Effector memory CD8-positive, alpha-beta T cell (primary cell): ENCODE measurements around the gene ADARB1.
A peak's percentile ranks its signal among the peaks of the same experiment; 100 is the strongest.

Experiments used
- ATAC-seq: fragments of 150-1000 bp; cut with Tn5 transposase; replicated peaks from 2 replicates; pipeline ENCODE4 v1.10.0; 2021; ENCODE audit warnings: mild to moderate bottlenecking, moderate library complexity
- DNase-seq, 3 experiments: peaks; one replicate each; pipeline ENCODE4 v3.0.0; 2021
- H3K27ac Mint-ChIP-seq, 2 donors: one replicate each; pipeline ENCODE4 v1.8.0; 2022; ENCODE audit warnings: mild to moderate bottlenecking in 2 of 2, mixed read lengths in 2 of 2, moderate library complexity in 2 of 2
- H3K27me3 Mint-ChIP-seq, 2 donors: one replicate each; pipeline ENCODE4 v1.8.0; 2022; ENCODE audit warnings: mixed read lengths in 2 of 2
- H3K36me3 Mint-ChIP-seq: one replicate; pipeline ENCODE4 v1.8.0; 2022; ENCODE audit warnings: mild to moderate bottlenecking, moderate library complexity, mixed read lengths; ENCODE audit not compliant: insufficient read depth
- H3K4me1 Mint-ChIP-seq, 2 donors: one replicate each; pipeline ENCODE4 v1.8.0; 2022; ENCODE audit warnings: low read depth in 2 of 2, mixed read lengths in 2 of 2
- H3K4me3 Mint-ChIP-seq, 2 donors: one replicate each; pipeline ENCODE4 v1.8.0; 2022; ENCODE audit warnings: mild to moderate bottlenecking in 2 of 2, mixed read lengths in 2 of 2, moderate library complexity in 2 of 2
- H3K9me3 Mint-ChIP-seq, 2 donors: one replicate each; pipeline ENCODE4 v1.8.0; 2022; ENCODE audit warnings: mixed read lengths in 2 of 2

Gene ADARB1

GRCh38 chr21:45069711-45070110 is 4.7 kb upstream of the ADARB1 start:
- ATAC-seq, result no peak
- Mint-ChIP-seq H3K27me3 (no peaks in the 10 kb centered on the region), H3K4me3 (no peak overlapping the region), H3K9me3 (no peaks in the 10 kb centered on the region), H3K27ac (no peak overlapping the region), H3K4me1 (peaks cover 5% of the 10 kb centered on the region in 2 donors), H3K36me3 (peaks cover 5% of the 10 kb centered on the region)
- DNase-seq, result no peak

DNA sequence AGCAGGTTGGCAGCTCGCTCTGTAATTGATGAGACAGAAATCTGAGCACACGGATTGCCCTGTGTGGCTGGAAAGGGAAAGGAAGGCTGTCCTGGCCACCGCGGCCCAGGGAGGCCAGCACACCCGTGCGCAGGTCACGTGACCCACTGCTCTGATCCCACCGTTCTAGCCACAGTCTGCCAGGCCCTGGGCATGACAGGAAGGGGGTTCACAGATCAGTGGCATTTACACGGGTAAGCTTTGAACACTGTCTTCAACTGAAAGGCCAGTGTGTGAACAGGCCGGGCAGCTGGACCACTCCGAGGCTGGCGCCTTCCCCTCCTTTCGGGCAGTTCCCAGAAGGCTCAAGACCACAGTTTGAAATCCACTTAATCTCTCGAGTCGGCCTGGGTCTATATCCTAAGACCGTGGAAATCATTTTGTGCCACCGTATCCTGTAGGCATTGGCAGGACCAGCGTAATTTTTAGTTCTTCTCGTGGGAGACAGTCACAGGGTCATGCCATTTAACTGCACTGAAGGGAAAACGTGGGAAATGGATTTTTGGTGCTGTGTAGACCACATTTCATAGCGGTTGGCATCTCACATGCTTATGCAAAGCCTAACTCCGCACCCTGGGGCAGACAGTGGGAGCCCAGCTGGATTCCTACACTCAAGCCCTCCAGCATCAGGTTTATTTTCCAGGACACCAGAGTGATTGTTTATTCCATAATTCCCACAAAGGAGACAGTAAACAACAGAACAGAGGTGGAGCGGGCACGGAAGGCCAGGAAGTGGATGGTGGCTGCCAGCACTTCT is 3.1 kb upstream of the ADARB1 start:
- H3K27me3 Mint-ChIP-seq, result no peaks in the 10 kb centered on the region
- no peak for DNase-seq
- peaks cover 10 to 13% of the 10 kb centered on the region in 2 donors for H3K4me1 Mint-ChIP-seq
- H3K36me3 Mint-ChIP-seq, result peaks cover 5% of the 10 kb centered on the region
- no peak overlapping the region for H3K4me3 Mint-ChIP-seq
- H3K9me3 Mint-ChIP-seq, result no peaks in the 10 kb centered on the region
- H3K27ac Mint-ChIP-seq, result no peak overlapping the region
- no peak for ATAC-seq

DNA sequence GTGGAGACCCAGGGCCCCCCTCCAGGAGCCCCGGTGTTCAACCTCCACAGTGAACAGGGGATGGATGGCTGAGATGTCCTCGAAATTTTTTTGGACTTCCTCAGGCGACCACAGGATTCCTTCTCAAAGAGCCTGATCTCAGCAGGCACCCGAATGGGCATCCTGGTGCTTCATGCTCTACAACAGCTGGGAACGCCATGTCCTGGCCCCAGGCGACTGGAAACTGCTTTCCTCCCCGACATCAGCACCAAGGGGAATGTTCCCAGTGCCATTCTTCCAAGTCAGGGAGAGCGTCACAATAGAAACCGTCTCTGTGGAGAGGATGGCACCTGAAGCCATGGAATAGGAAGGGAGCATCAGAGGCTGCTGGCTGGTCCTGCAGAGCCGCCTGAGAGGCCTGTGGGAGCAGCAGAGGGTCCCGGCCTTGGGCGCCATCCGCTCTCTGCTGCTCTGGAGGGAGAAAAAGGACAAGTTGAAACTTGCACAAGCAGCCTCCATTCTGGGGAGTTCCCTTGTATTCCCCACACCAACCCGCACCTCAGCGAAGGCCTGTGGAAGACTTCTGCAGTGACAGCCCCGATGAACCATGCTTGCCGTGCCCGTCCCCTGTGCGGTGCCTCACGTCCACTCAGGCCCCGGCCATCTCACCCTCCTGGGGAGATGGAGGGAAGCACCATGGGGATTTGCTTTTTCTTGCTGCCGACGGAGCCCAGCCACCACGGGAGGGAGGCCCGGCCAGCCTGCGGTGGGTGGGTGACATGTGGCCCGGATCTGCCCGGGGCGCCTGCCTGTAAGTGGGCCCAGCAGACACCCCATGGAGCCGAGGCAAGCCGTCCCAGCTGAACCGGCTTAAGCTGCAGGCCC is 2.3 kb upstream of the ADARB1 start:
- no peaks in the 10 kb centered on the region for H3K27me3 Mint-ChIP-seq
- no peak overlapping the region for H3K4me3 Mint-ChIP-seq
- no peak overlapping the region for H3K27ac Mint-ChIP-seq

GRCh38 chr21:45072738-45073300 is 1.6 kb upstream of the ADARB1 start:
- DNase-seq (no peak), ATAC-seq (no peak)
- Mint-ChIP-seq H3K27ac (no peak overlapping the region), H3K9me3 (no peaks in the 10 kb centered on the region), H3K36me3 (peaks cover 8% of the 10 kb centered on the region), H3K27me3 (no peaks in the 10 kb centered on the region), H3K4me1 (peaks cover 17 to 24% of the 10 kb centered on the region in 2 donors), H3K4me3 (peak overlapping the region in 1 of 2 donors; percentile 96)

More for the DNA sequence above, 2.3 kb upstream of the ADARB1 start:
- H3K36me3 Mint-ChIP-seq, result peaks cover 5% of the 10 kb centered on the region
- peaks cover 14 to 22% of the 10 kb centered on the region in 2 donors for H3K4me1 Mint-ChIP-seq
- DNase-seq (no peak), ATAC-seq (no peak)
- H3K9me3 Mint-ChIP-seq, result no peaks in the 10 kb centered on the region

GRCh38 chr21:45073301-45074047 is 906 bp upstream of the ADARB1 start:
- Mint-ChIP-seq H3K27ac (peak overlapping the region; percentile 86 to 98), H3K4me1 (peaks cover 23 to 31% of the 10 kb centered on the region in 2 donors), H3K36me3 (peaks cover 11% of the 10 kb centered on the region), H3K4me3 (peak overlapping the region; percentile 96 to 98), H3K9me3 (no peaks in the 10 kb centered on the region), H3K27me3 (no peaks in the 10 kb centered on the region)
- DNase-seq (no peak), ATAC-seq (no peak)

DNA sequence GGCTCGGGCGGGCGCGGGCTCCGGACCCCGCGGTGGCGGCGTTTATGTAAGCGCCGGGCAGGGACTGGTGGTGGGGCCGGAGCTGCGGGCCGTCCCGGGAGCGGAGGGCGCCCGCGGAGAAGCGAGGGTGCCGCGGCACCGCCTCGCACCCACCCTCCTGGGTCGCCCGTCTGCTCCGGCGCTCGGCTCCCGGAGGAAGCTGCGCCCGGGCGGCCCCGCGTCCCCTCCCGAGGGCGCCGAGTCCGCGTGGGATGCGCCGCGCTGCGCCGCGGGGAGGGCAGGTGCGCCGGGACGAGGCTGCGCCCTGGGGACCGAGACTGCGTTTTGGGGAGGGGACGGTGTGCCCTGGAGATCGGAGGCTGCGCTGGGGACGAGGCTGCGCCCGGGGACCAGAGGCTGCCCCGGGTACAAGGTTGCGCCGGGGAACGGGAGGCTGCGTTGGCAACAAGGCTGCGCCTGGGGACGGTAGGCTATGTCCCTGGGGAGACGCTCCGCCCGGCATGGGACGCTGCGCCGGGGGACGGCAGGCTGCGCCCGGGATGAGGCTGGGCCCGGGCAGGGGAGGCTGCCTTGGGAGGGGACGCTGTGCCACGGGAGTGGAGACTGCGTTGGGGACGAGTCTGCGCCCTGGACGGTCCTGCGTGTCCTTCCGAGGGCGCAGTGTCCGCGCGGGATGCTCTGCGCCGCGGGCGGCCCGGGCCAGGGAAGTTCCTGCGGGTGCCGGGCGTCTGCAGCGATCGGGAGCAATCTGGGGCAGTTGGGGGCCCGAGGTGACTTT is 627 bp downstream of the ADARB1 start:
- Mint-ChIP-seq H3K36me3 (peaks cover 18% of the 10 kb centered on the region), H3K4me1 (peaks cover 38 to 44% of the 10 kb centered on the region in 2 donors), H3K9me3 (no peaks in the 10 kb centered on the region), H3K27me3 (no peaks in the 10 kb centered on the region), H3K4me3 (peak overlapping the region; percentile 78 to 79), H3K27ac (peak overlapping the region in 1 of 2 donors; percentile 64)
- peak; percentile 0 for ATAC-seq
- DNase-seq, result peak in 2 of 3 experiments; percentile 11 to 25

DNA sequence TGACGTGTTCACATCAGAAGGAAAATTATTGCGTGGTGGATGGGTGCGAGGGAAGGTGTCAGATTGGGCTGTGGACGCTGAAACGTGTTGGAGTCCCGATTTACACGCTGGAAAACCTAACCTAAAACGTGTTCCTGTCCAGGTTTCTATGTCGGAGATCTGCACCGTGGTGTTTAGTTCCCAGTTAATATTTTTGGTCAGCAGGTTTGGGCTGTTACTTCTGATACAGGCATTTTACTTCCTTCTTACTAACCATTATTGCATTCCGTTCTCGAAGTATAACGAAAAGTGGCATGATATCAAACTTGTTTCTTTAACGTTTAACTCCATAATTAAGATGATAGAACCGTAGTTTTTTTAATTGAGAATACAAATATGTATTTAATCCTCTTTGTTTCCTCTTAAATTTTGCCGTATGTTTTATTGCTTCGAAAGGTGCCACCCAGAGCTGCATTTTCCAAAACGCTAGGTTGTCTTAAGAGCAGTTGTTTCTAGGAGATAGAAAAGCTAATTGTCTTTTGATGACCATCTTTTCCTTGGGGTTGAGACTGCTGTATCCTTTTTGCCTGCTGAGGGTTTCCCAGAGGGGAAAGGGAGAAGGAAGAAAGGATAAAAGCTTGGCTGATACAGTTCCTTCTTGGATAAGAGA is 1.3 kb downstream of the ADARB1 start:
- H3K27ac Mint-ChIP-seq, result peak overlapping the region in 1 of 2 donors; percentile 16
- DNase-seq (no peak), ATAC-seq (no peak)
- peaks cover 18% of the 10 kb centered on the region for H3K36me3 Mint-ChIP-seq
- peaks cover 42 to 49% of the 10 kb centered on the region in 2 donors for H3K4me1 Mint-ChIP-seq
- H3K9me3 Mint-ChIP-seq, result no peaks in the 10 kb centered on the region
- peak overlapping the region; percentile 78 to 79 for H3K4me3 Mint-ChIP-seq
- no peaks in the 10 kb centered on the region for H3K27me3 Mint-ChIP-seq

DNA sequence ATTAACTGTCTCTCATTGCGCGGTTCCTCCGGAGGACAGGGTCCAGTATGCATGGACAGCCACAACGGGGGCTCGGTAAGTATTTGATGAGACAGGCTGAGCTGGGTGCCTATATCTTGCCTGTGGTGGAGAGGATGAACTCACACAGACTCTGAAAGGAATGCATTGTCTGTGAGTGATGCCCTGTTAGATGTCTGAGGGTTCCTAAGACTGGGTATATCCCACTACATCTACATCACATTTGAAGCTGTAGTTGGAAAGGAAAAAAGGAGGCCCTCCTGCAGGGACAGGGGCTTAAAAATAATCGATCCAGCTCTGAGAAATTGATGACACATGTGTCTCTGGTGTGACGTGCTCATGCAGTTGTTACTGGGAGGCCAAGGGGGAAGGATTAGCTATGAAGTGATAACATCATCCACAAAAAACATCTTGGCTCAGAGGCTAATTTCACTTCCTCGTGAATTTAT is 1.9 kb downstream of the ADARB1 start:
- Mint-ChIP-seq H3K4me1 (peaks cover 48 to 54% of the 10 kb centered on the region in 2 donors), H3K36me3 (peaks cover 18% of the 10 kb centered on the region), H3K27ac (no peak overlapping the region)

GRCh38 chr21:45078371-45078770 is 4.0 kb downstream of the ADARB1 start:
- Mint-ChIP-seq H3K4me1 (peaks cover 60 to 69% of the 10 kb centered on the region in 2 donors), H3K36me3 (peaks cover 24% of the 10 kb centered on the region)
- ATAC-seq, result no peak

More for the DNA sequence above, 1.9 kb downstream of the ADARB1 start:
- Mint-ChIP-seq H3K27me3 (no peaks in the 10 kb centered on the region), H3K9me3 (no peaks in the 10 kb centered on the region), H3K4me3 (peak overlapping the region; percentile 78 to 79)
- DNase-seq (no peak), ATAC-seq (no peak)

GRCh38 chr21:45078877-45079281 is 4.5 kb downstream of the ADARB1 start:
- Mint-ChIP-seq H3K27ac (peak overlapping the region; percentile 92 to 95), H3K27me3 (no peaks in the 10 kb centered on the region), H3K9me3 (no peaks in the 10 kb centered on the region), H3K4me3 (peak overlapping the region; percentile 59 to 76), H3K36me3 (peaks cover 19% of the 10 kb centered on the region), H3K4me1 (peaks cover 60 to 66% of the 10 kb centered on the region in 2 donors)
- ATAC-seq (peak; percentile 86), DNase-seq (peak; percentile 67 to 71 (median 68))

More at GRCh38 chr21:45078371-45078770, 4.0 kb downstream of the ADARB1 start:
- Mint-ChIP-seq H3K9me3 (no peaks in the 10 kb centered on the region), H3K4me3 (peak overlapping the region; percentile 59 to 76), H3K27ac (peak overlapping the region; percentile 92 to 95), H3K27me3 (no peaks in the 10 kb centered on the region)
- no peak for DNase-seq

GRCh38 chr21:45079351-45079750 is 5.0 kb downstream of the ADARB1 start:
- peaks cover 65 to 70% of the 10 kb centered on the region in 2 donors for H3K4me1 Mint-ChIP-seq

GRCh38 chr21:45080232-45080631 is 5.9 kb downstream of the ADARB1 start:
- no peak for ATAC-seq
- peaks cover 73 to 76% of the 10 kb centered on the region in 2 donors for H3K4me1 Mint-ChIP-seq
- no peaks in the 10 kb centered on the region for H3K27me3 Mint-ChIP-seq
- no peaks in the 10 kb centered on the region for H3K9me3 Mint-ChIP-seq
- peaks cover 19% of the 10 kb centered on the region for H3K36me3 Mint-ChIP-seq
- peak overlapping the region; percentile 92 to 95 for H3K27ac Mint-ChIP-seq
- DNase-seq, result no peak
- H3K4me3 Mint-ChIP-seq, result peak overlapping the region; percentile 27 to 76

More at GRCh38 chr21:45079351-45079750, 5.0 kb downstream of the ADARB1 start:
- ATAC-seq, result no peak
- peak overlapping the region; percentile 59 to 76 for H3K4me3 Mint-ChIP-seq
- H3K27ac Mint-ChIP-seq, result peak overlapping the region; percentile 92 to 95
- H3K9me3 Mint-ChIP-seq, result no peaks in the 10 kb centered on the region
- DNase-seq, result no peak
- H3K27me3 Mint-ChIP-seq, result no peaks in the 10 kb centered on the region
- H3K36me3 Mint-ChIP-seq, result peaks cover 19% of the 10 kb centered on the region
